GM21390 (cell line): Measurements from ENCODE around the gene ADAM12.

ENCODE experiments used
- ATAC-seq: cut with Tn5 transposase; IDR thresholded peaks from one replicate; pipeline ENCODE4 v1.9.1; 2021; ENCODE audit not compliant: unreplicated experiment

Gene ADAM12

GRCh38 chr10:126239844-126240243 lies 148.4 kb downstream of the ADAM12 start:
- ATAC-seq, result no peak

GRCh38 chr10:126235979-126236851 lies 152.1 kb downstream of the ADAM12 start:
- no peak for ATAC-seq

- ATAC-seq, result no peak
These were observed 152.9 kb downstream of the ADAM12 start for GRCh38 chr10:126235091-126235978.

GRCh38 chr10:126234630-126235029 lies 153.6 kb downstream of the ADAM12 start:
- ATAC-seq, result no peak

- ATAC-seq, result no peak
These were observed 154.8 kb downstream of the ADAM12 start for GRCh38 chr10:126233182-126234148.

GRCh38 chr10:126230587-126230986 lies 157.7 kb downstream of the ADAM12 start:
- no peak for ATAC-seq

- no peak for ATAC-seq
These were observed 158.6 kb downstream of the ADAM12 start for GRCh38 chr10:126229686-126230085.

- ATAC-seq, result no peak
These were observed 160.5 kb downstream of the ADAM12 start for GRCh38 chr10:126227762-126228134.

GRCh38 chr10:126226988-126227761 lies 161.1 kb downstream of the ADAM12 start:
- no peak for ATAC-seq

- no peak for ATAC-seq
These were observed 162.1 kb downstream of the ADAM12 start for GRCh38 chr10:126226205-126226604.

GRCh38 chr10:126225672-126226008 lies 162.6 kb downstream of the ADAM12 start:
- ATAC-seq, result no peak

- no peak for ATAC-seq
These were observed 163.2 kb downstream of the ADAM12 start for GRCh38 chr10:126224967-126225671.

GRCh38 chr10:126223512-126224067 lies 164.7 kb downstream of the ADAM12 start:
- ATAC-seq, result no peak

- ATAC-seq, result no peak
These were observed 165.4 kb downstream of the ADAM12 start for GRCh38 chr10:126222736-126223511.

- no peak for ATAC-seq
These were observed 166.4 kb downstream of the ADAM12 start for GRCh38 chr10:126221874-126222273.

- no peak for ATAC-seq
These were observed 169.3 kb downstream of the ADAM12 start for GRCh38 chr10:126218778-126219649.

- ATAC-seq, result no peak
These were observed 170.1 kb downstream of the ADAM12 start for GRCh38 chr10:126218174-126218573.

- no peak for ATAC-seq
These were observed 171.7 kb downstream of the ADAM12 start for GRCh38 chr10:126216632-126216961.
